ENCODE results near the gene JMJD8. TPM values are rescaled to one million over a fixed set of nuclear protein-coding genes. Genes with fewer than 3 reads are reported as not detected.

JMJD8 gene
- total RNA-seq, 4 donors from 2014 or later = 41.8 to 90.5 (median 82.3) TPM

DNA sequence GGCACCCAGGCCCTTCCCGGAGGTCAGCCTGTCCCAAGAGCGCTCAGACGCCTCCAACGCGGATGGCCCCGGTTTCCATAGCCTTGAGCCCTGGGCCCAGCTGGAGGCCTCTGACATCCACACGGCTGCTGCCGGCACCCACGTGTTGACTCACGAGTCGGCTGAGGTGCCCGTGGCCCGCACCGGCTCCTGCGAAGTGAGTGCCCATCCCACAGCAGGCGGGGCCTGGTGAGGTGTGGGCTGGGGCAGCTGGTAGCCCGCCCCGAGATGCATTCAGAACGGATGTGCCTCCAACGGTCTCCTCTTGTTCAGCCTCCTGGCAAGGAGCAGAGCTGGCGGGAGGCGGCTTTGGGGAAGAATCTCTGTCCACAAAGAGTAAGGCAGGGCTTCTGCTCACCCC is 32.3 kb downstream of the JMJD8 start:
- TF ChIP-seq POLR2A (IDR thresholded peaks at IDR 0.05) = no peak
- TF ChIP-seq, protein P1, sequence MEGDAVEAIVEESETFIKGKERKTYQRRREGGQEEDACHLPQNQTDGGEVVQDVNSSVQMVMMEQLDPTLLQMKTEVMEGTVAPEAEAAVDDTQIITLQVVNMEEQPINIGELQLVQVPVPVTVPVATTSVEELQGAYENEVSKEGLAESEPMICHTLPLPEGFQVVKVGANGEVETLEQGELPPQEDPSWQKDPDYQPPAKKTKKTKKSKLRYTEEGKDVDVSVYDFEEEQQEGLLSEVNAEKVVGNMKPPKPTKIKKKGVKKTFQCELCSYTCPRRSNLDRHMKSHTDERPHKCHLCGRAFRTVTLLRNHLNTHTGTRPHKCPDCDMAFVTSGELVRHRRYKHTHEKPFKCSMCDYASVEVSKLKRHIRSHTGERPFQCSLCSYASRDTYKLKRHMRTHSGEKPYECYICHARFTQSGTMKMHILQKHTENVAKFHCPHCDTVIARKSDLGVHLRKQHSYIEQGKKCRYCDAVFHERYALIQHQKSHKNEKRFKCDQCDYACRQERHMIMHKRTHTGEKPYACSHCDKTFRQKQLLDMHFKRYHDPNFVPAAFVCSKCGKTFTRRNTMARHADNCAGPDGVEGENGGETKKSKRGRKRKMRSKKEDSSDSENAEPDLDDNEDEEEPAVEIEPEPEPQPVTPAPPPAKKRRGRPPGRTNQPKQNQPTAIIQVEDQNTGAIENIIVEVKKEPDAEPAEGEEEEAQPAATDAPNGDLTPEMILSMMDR (IDR thresholded peaks at IDR 0.05) = no peak
- intact Hi-C loops (cut with DNase I; ENCODE audit: low total_unique reads) = no loop called here
- DNase-seq (ENCODE audit: low spot score in 2 of 2) = no peak
- H3K4me3 ChIP-seq (ENCODE audit: low read depth, poor library complexity, severe bottlenecking) = no peak overlapping the region
- 81 to 93% methylated on average over 6 to 20 of the region's 22 CpGs for WGBS, 2 donors

DNA sequence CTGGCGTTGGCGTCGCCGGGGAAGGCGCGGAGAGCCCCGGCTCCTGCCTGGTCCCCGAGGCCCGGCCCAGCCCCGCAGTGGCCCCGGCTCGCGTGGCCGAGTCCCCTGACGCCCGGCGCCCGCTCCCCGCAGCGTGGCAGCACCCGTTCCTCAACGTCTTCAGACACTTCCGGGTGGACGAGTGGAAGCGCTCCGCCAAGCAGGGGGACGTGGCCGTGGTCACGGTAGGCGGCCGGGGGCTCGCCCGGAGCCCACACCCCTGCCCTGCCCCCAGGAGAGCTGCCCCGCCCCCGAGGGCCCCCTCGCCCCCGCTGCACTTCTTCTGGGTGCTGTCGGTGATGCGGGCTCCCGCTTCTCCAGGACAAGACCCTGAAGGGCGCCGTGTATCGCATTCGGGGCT is 34.5 kb downstream of the JMJD8 start:
- peak overlapping the region; percentile 59 for H3K4me3 ChIP-seq (ENCODE audit: low read depth, poor library complexity, severe bottlenecking)
- intact Hi-C loops (cut with DNase I; ENCODE audit: low total_unique reads) = no loop called here
- TF ChIP-seq POLR2A (IDR thresholded peaks at IDR 0.05) = no peak
- TF ChIP-seq, protein P1 (IDR thresholded peaks at IDR 0.05) = no peak
- DNase-seq (ENCODE audit: low spot score in 2 of 2) = no peak
- WGBS, 2 donors = 0 to 2% methylated on average over 7 to 38 of the region's 44 CpGs

DNA sequence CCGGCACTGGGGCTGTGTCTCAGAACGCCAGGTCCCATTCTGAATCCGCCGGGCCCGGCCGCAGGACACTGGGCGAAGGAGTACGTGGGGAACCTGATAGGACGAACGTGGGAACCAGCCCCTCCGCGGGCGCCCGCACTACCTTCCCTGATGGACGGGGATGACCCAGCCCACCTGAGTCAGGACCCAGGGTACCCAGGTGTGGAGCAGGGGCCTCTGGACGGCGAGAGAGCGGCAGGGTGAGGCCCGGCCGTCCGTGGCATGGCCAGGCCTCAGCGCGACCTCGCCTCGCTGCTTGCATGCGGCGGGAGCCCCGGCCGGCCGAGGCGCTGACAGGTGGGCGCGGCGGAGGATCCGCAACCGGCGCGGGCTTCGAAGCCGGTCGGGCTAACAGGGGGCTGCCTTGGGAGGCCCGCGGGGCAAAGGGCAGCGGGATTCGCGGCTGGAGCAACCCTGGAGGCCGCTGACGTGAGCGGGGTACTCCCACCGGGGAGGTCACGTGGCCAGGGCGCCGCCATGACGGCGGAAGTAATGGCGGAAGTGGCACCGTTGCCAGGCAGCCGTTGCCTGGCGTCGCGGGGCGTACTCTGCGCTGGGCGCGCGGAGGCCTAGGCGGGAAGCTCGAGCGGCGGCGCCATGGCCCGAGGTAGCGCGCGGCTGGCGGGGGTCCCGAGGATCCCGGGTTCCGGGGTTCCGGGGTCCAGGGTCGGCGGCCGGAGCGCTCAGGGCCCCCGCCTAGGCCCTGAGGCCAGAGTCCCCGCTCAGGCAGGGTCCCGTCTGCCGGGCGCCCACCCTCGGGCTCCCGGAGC is 35.1 kb downstream of the JMJD8 start, which contains the start of gene WDR90:
WDR90 (plus strand) TSS at position 585 of the 809 bp plus-strand sequence; CDS start at position 637, 52 bp downstream.
- 0 to 1% methylated on average over 46 to 65 of the region's 91 CpGs for WGBS, 2 donors
- DNase-seq (ENCODE audit: low spot score in 2 of 2) = peak; percentile 87 to 98
- peak within 1 kb of the TSS; percentile 59 for H3K4me3 ChIP-seq (ENCODE audit: low read depth, poor library complexity, severe bottlenecking)
- intact Hi-C loops (cut with DNase I; ENCODE audit: low total_unique reads) = no loop called here
- TF ChIP-seq, protein P1 (IDR thresholded peaks at IDR 0.05) = no peak
- TF ChIP-seq POLR2A (IDR thresholded peaks at IDR 0.05) = no peak

DNA sequence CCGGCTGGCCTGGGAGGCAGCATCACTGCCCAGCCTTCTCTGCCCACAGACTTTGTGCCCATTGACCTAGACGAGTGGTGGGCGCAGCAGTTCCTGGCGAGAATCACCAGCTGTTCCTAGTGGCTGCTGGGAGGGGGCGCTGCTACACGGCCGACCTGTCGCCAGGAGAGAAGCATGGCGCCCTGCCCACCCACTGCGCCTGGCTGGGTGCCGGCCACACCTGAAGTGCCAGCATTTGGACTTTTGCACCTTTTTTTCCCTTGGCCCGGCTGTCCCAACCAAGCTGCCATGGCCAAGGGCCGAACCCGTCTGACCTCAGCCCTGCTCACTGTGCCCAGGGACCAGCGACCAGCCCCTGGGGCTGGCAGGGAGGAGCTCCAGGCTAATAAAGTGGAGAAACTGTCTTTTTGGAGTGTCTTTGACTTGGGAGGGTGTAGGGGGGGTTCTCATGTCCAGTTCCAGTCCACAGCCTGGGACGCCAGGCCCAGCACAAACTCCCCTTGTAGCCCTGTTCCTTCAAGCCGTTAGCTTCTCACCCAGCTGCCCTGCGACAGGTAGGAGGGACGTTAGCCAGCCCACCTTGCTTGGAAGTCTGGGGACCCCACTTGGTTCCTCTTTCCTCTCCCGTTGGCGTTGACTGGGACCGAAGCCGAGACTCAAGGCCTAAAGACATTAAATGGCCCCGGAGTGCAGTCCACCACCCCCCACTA is 35.9 kb downstream of the JMJD8 start:
- DNase-seq (ENCODE audit: low spot score in 2 of 2) = no peak
- peak overlapping the region; percentile 59 for H3K4me3 ChIP-seq (ENCODE audit: low read depth, poor library complexity, severe bottlenecking)
- WGBS, 2 donors = 23 to 25% methylated on average over 22 to 24 of the region's 24 CpGs
- TF ChIP-seq POLR2A (IDR thresholded peaks at IDR 0.05) = no peak
- TF ChIP-seq, protein P1 (IDR thresholded peaks at IDR 0.05) = no peak
- intact Hi-C loops (cut with DNase I; ENCODE audit: low total_unique reads) = no loop called here

DNA sequence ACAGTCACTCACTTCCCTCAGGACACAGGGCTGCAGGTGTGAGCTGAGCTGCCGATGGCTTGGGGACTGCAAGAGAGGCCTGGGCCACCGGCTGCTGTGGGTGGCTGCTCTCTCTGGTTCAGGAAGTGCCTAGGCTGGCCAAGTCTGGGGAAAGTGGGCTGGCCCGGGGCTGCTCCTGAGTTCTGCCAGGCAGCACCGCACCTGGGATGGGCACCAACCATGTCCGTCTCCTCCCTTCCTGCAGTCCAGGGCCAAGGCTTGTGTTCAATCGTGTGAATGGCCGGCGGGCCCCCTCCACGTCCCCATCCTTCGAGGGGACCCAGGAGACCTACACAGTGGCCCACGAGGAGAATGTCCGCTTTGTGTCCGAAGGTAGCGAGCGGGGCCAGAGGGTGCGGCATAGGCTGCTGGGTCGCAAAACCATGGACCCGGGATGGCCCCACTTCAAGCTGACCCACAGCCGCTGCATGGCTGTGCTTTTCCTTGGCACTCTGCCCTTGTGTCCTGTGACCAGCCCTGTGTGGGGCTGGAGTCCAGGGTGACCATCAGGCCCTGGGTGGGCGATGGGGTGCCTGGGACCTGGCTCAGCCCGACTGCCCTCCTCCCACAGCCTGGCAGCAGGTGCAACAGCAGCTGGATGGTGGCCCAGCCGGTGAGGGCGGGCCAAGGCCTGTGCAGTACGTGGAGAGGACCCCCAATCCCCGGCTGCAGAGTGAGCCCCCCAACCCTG is 36.8 kb downstream of the JMJD8 start:
- TF ChIP-seq POLR2A (IDR thresholded peaks at IDR 0.05) = no peak
- TF ChIP-seq, protein P1 (IDR thresholded peaks at IDR 0.05) = no peak
- intact Hi-C loops (cut with DNase I; ENCODE audit: low total_unique reads) = no loop called here
- no peak for DNase-seq (ENCODE audit: low spot score in 2 of 2)
- no peak overlapping the region for H3K4me3 ChIP-seq (ENCODE audit: low read depth, poor library complexity, severe bottlenecking)
- 78 to 86% methylated on average over 19 to 23 of the region's 25 CpGs for WGBS, 2 donors

All from lower leg skin (tissue), 4 donors.